ENCODE measurements around the gene MLST8.
"Not testable (repeated sequence)": the region's sequence is repeated elsewhere in the genome, so short reads cannot be mapped to it uniquely, and the experiment has no call there.

MLST8 gene

GRCh38 chr16:2190659-2191445, 14.4 kb upstream of the MLST8 start:
- DNase-seq (ENCODE audit: low read depth), result no peak

DNA sequence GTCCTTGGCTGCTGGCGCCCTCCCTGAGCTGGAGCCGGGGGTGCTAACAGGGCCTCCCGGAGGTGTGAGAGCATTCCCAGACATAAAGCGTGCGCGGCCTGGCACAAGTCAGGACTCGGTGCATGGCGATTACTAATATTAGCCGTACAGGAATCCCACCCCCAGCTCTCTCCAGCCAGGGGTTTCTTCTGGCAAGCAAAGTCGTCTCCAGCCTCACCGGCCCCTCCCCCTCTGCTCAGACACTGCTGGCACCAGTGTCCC, 13.9 kb upstream of the MLST8 start:
- DNase-seq (ENCODE audit: low read depth), result no peak

GRCh38 chr16:2194166-2194834, 11.0 kb upstream of the MLST8 start:
- DNase-seq (ENCODE audit: low read depth), result no peak

- no peak for DNase-seq (ENCODE audit: low read depth)
These were observed 10.4 kb upstream of the MLST8 start for GRCh38 chr16:2194852-2195321.

GRCh38 chr16:2195322-2196161, 9.7 kb upstream of the MLST8 start:
- no peak for DNase-seq (ENCODE audit: low read depth)

DNA sequence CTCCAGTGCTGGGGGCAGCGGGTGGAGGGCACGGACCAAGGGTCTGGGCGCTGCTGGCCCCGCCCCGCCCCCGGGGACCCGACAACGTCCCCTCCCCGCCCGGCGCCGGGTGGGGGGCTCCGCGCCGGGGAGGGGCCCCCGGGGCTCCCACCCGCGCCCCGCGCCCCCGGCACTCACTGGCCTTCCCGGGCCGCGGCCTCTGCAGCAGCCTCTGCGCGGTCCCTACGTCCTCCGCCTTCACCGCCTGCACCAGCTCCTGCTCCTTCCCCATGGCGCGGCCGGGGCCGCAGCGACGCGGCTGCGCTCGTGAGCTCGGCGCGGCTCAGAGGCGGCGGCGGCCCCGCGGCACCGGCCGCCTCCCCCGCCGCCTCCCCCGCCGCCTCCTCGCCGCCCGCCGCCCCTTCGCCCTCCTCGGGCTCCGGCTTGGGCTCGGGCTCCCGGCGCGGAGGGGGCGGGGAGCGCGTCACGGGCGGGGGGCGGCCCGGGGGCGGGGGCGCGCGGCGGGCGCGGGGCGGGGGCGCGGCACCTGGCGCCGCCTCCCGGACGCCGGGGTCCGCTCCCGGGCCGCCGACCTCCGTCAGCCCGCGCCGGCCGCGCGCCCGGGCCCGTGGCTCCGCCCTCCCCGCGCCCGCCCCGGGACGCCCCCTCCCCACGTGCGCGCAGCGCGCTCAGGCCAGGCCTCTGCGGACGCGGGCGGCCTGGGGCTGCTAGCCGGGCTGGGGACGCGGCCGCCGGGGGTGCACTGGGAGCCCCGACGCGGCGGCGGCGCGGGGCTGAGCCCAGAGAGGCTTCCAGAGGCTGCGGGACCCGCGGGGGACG, 8.9 kb upstream of the MLST8 start, which contains the start of gene CASKIN1:
CASKIN1 (minus strand) TSS at position 444 of the 819 bp plus-strand sequence; CDS start at position 271, 173 bp downstream.
- no peak for DNase-seq (ENCODE audit: low read depth)

- DNase-seq (ENCODE audit: low read depth), result no peak
These were observed 8.2 kb upstream of the MLST8 start for GRCh38 chr16:2196981-2197511.

- no peak for DNase-seq (ENCODE audit: low read depth)
These were observed 7.5 kb upstream of the MLST8 start for GRCh38 chr16:2197765-2198164.

- no peak for DNase-seq (ENCODE audit: low read depth)
These were observed 7.0 kb upstream of the MLST8 start for GRCh38 chr16:2198283-2198682.

DNA sequence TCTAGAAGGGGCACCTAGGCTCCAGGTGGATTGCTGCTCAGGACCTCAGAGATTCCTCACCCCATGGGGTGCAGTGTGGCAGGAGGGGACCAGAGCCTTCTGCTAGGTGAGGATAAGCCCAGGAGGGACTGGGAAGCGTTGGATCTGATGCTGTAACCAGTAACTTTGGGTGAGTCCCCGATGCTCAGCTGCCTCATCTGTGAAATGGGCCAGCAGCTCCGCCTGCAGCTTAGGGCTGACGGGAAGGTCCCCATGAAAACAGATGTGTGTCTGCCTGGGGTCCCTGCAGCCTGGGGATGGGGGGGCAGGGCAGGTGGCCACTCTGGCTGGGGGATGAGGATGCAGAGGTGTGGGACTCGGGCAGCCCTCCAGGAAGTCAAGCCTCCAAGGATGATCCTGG, 6.2 kb upstream of the MLST8 start:
- DNase-seq (ENCODE audit: low read depth), result no peak

DNA sequence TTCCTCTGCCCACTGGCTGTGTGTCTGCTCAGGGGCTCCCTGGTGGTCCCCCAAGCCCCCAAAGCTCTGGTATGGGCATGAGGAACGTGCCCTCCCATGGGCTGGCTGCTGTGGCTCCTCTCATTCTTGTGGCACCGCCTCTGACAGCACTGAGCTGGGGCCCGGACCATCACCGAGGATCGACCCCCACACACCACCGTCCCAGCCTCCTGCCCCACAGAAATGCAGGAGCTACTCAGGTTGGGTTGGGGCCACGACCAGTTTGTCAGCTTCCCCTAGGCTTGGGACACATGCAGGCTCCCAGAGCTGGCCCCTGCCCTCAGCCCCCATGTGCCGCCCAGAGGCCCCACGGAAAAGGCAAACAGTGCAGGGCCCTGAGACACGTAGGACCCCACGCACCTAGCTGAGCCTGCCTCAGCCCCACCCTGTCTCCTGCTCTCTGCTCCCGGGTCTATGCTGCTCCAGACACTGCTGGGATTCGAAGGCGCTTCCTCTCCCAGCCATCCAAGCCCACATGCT, 5.6 kb upstream of the MLST8 start:
- no peak for DNase-seq (ENCODE audit: low read depth)

DNA sequence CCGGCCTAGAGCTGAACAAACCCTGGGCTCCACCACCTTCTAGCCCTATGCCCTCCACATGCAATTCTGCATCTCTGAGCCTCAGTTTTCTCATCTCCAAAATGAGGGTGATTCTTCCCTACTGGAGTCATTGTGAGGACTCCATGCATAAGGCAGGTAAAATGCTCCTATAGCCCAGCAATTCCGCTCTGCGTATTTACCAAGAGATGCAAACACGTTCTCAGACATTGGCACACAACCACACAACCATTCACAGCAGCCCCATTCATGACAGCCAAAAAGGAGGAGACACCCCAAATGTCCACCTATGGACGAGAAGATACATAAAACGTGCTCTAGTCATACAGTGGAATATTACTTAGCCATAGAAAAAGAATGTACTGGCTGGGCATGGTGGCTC, 4.9 kb upstream of the MLST8 start:
- no peak for DNase-seq (ENCODE audit: low read depth)

DNA sequence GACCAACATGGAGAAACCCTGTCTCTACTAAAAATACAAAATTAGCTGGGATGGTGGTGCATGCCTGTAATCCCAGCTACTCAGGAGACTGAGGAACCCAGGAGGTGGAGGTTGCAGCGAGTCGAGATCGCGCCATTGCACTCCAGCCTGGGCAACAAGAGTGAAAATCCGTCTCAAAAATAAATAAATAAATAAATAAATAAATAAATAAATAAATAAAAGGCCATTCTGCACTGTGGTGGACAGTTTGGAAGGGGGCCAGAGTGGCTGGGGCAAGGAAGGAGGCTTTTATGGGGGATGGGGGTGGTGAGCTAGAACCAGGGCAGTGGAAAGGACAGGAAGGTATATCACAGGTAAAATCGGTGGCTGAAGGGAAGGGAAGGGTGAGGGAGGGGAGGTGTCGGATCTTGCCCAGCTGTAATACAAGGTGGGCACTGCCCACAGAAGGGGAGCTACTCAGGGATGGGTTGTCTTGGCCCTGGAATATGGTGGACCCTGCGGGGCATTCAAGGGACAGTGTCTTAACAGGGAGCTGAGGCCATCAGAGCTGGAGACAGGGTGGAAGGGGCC, 2.0 kb upstream of the MLST8 start:
- DNase-seq (ENCODE audit: low read depth), result not testable (repeated sequence)

- no peak for DNase-seq (ENCODE audit: low read depth)
These were observed 694 bp upstream of the MLST8 start for GRCh38 chr16:2204416-2205103.

- DNase-seq (ENCODE audit: low read depth), result no peak
These were observed 686 bp downstream of the MLST8 start for GRCh38 chr16:2205967-2206313.

DNA sequence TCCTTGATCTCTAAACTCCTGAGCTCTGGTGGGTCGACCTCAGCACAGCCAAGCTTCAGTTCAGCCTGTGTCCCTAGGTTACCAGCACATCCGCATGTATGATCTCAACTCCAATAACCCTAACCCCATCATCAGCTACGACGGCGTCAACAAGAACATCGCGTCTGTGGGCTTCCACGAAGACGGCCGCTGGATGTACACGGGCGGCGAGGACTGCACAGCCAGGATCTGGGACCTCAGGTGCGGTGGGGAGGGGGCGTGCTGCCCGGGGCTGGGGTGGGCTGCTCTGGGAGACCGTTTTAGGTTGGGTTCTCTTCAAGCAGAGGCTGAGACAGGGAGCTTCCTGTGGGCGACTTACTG, 1.1 kb downstream of the MLST8 start:
- no peak for DNase-seq (ENCODE audit: low read depth)

- DNase-seq (ENCODE audit: low read depth), result no peak
These were observed 1.7 kb downstream of the MLST8 start for GRCh38 chr16:2206780-2207433.

DNA sequence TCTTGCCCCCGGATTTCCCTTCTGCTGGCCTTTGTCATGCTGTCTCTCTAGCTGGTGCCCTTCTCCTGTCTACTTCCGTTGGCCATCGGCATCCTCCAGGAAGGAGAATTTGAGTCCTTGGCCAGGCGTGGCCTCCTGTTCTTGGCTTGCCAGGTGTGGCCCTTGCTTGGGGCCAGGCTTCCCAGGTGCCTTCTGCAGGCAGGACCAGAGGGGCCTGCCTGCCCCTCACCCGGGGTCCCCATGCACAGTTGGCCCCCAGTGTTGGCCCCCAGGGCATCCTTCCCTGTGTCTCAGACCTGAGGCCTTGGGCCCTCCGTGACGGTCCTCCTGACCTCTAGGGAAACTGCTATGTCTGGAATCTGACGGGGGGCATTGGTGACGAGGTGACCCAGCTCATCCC, 2.6 kb downstream of the MLST8 start:
- no peak for DNase-seq (ENCODE audit: low read depth)

- no peak for DNase-seq (ENCODE audit: low read depth)
These were observed 3.1 kb downstream of the MLST8 start for GRCh38 chr16:2208308-2208707.

GRCh38 chr16:2208772-2209171, 3.5 kb downstream of the MLST8 start:
- no peak for DNase-seq (ENCODE audit: low read depth)
